Right lobe of liver (tissue), 4 donors: ENCODE data around the gene NFAT5.

Source experiments
- POLR2A ChIP-seq: fragments of 450-650 bp; IDR thresholded peaks from one replicate; pipeline ENCODE4 v1.6.1; 2017; ENCODE audit warnings: antibody characterized with exemption, mild to moderate bottlenecking
- TF ChIP-seq, protein P1 (sequence below), 4 donors: fragments of 200-600 bp in 3 of 4; fragments of 450-650 bp in 1 of 4; IDR thresholded peaks; one replicate each; pipeline versions ENCODE4 v1.5.1 to v1.8.0; 2016 to 2022; ENCODE audit warnings: antibody characterized with exemption in 4 of 4, mild to moderate bottlenecking in 2 of 4
- donor health status: DM: no; HTN: no; CAD: no.
- donor health status: DM: no; HTN: no; CAD: no.
- donor health status: DM: no; HTN: yes; CAD: no.

DNA sequence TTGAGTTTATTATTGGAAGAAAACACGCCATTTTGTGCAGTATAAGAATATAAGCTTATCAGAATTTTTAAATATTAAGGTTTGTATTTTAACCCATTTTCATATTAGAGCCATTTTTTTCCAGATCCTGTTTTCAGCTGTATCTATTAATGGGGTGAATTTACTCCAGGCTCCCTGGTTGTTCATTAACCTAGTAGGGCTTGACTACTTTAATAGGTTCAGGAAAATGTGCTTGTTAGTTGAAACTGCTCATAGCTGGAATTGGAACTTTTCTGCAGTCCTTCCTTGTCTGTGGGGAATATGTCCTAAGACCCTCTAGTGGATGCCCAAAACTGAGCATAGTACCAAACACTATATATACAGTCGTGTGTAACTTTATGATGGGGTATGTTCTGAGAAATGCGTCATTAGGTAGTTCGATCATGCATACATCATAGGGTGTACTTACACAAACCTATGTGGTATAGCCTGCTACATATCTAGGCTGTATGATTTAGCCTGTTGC, 28.0 kb downstream of the NFAT5 start:
- TF ChIP-seq, protein P1, sequence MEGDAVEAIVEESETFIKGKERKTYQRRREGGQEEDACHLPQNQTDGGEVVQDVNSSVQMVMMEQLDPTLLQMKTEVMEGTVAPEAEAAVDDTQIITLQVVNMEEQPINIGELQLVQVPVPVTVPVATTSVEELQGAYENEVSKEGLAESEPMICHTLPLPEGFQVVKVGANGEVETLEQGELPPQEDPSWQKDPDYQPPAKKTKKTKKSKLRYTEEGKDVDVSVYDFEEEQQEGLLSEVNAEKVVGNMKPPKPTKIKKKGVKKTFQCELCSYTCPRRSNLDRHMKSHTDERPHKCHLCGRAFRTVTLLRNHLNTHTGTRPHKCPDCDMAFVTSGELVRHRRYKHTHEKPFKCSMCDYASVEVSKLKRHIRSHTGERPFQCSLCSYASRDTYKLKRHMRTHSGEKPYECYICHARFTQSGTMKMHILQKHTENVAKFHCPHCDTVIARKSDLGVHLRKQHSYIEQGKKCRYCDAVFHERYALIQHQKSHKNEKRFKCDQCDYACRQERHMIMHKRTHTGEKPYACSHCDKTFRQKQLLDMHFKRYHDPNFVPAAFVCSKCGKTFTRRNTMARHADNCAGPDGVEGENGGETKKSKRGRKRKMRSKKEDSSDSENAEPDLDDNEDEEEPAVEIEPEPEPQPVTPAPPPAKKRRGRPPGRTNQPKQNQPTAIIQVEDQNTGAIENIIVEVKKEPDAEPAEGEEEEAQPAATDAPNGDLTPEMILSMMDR (IDR thresholded peaks at IDR 0.05) = no peak
- no peak for TF ChIP-seq POLR2A
